DMS 273 treated with DMSO at 0.1 percent for 48 hours (cell line): ENCODE measurements around the gene CHTOP.

Experiments used
- DNase-seq: peaks from one replicate; lab custom pipeline; 2025; lab: John Stamatoyannopoulos, UW

CHTOP gene

DNA sequence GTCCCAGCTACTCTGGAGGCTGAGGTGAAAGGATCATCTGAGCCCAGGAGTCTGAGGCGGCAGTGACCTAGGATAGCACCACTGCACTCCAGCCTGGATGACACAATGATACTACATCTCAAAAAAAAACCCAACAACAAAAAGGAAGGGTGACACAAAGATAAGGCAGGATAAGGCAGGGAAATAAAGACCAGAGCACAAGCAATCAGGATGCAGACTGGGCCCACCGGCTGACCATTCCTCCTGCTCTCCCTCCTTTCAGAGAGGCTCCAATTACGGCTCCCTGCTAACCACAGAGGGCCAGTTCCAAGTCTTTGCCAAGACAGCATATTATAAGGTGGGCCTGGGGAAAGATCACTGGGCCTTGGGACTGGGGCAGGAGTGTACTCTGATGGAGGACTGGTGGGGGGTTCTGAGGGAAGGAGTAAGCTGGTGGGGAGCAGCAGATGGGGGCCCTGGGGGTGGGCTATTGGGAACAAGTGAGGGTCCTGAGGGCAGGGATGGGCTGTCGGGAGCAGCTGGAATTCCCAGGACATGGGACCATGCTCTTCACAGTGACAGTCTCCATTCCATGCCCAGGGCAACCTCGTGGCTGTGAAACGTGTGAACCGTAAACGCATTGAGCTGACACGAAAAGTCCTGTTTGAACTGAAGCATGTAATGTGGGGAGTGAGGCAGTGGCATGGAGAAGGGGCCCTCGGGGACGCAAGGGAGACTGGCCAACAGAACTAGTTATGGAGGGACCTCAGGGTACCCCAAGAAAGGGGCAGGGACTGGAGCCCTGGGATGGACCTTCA lies 51.9 kb downstream of the CHTOP start:
- no peak for DNase-seq

DNA sequence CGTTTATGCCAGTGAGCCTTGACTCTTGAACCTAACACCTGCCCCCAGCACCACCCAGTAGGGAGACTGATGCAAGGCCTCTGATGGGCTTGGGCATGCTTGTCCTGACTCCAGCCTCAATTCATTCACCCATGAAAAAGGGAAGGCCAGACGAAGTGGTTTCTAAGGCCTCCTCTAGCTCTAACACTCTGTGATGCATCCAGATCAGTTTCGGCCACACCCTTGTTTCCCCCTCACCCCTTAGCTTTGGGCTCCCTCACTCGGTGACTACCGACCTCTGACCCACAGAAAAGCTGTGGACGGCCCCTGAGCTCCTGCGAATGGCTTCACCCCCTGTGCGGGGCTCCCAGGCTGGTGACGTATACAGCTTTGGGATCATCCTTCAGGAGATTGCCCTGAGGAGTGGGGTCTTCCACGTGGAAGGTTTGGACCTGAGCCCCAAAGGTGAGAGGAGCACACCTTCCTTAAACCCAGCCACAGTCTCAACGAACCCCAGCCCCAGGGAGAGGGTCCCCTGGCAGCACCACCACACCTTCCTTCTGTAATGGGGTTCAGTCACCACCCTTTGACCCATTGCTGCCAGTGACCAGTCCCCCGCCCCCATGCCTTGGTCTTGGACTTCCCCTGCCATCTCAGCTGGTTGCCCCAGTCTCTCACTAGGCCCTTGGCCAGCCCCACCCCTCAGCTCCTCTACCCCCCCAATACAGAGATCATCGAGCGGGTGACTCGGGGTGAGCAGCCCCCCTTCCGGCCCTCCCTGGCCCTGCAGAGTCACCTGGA lies 53.7 kb downstream of the CHTOP start:
- DNase-seq, result no peak

DNA sequence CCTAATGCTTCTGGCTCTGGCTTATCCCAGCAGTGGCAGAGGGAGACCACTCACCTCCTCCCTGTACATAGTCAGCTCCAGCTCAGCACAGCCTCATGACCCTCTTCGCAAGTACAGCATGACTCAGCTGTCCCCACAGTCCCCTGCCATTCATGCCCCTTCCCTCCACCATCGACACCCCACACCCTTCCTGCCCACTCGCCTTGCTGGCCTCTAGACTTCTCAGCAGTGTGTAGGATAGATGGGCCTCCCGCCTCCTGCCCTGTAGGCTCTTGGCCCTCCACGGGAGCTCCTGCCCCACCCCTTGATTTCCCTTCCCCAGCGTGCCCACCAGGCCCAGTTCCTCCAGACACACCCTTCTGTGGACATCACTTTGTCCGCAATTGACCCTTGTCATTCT lies 54.4 kb downstream of the CHTOP start:
- no peak for DNase-seq

DNA sequence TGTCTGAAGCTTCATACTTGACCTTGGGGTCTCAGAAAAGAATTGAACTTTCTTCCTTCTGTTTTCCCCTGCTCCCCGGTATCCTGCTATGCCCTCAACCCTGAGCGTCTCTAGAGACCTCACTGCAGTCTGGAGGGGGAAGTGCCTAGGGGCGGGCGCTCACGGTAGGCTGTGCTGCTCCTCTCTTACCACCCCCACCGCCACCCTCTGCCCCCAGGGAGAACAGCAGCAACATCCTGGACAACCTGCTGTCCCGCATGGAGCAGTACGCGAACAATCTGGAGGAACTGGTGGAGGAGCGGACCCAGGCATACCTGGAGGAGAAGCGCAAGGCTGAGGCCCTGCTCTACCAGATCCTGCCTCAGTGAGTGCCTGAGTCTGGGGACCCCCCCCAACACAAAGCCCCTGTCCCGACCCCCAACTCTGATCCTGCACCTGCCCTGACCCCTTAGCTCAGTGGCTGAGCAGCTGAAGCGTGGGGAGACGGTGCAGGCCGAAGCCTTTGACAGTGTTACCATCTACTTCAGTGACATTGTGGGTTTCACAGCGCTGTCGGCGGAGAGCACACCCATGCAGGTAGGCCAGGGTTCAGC lies 55.0 kb downstream of the CHTOP start:
- no peak for DNase-seq

DNA sequence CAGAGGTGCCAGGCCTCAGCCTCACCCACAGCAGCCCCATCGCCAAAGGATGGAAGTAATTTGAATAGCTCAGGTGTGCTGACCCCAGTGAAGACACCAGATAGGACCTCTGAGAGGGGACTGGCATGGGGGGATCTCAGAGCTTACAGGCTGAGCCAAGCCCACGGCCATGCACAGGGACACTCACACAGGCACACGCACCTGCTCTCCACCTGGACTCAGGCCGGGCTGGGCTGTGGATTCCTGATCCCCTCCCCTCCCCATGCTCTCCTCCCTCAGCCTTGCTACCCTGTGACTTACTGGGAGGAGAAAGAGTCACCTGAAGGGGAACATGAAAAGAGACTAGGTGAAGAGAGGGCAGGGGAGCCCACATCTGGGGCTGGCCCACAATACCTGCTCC lies 59.6 kb downstream of the CHTOP start:
- DNase-seq, result no peak
